GM18868 (cell line): ENCODE measurements around the gene EDN3.

Source experiments
- ATAC-seq: cut with Tn5 transposase; IDR thresholded peaks from one replicate; pipeline ENCODE4 v1.9.1; 2021; ENCODE audit warnings: mild to moderate bottlenecking, moderate library complexity; ENCODE audit not compliant: unreplicated experiment

The EDN3 gene

GRCh38 chr20:59307270-59307669, 6.9 kb downstream of the EDN3 start:
- ATAC-seq, result no peak

DNA sequence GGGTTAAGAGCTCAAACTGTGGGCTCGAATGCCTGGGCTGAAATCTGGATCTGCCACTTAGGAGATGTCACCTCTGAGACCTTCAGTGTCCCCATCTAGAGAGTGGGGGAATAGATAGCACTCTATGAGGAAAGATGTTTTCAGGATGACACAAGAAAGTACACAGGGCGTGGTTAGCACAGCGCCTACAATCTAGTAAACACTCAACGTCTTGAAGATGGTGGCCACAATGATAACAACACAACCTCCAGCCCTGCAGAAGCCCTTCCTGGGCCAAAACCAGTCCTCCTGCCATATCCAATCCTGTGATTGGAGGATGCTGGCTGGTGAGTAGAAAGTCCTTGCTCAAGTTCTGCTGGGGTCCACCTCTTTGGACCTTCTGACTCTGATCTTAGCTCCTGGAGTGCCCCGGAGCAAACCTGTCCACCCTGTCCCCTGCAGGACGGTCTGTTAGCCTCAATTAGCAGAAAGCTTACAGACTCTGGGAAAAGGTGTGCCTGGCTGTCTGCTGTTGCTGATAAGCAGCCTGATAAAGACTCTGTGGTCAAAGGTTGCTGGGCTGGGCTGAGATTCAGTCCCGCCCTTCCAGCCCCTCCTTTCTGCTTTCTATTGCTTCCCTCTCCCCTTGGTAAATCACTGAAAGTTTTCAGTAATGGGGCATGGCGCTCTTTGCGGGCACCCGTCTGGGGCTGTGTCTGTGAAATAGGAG, 8.2 kb downstream of the EDN3 start:
- no peak for ATAC-seq

GRCh38 chr20:59309218-59309617, 8.8 kb downstream of the EDN3 start:
- ATAC-seq, result no peak

DNA sequence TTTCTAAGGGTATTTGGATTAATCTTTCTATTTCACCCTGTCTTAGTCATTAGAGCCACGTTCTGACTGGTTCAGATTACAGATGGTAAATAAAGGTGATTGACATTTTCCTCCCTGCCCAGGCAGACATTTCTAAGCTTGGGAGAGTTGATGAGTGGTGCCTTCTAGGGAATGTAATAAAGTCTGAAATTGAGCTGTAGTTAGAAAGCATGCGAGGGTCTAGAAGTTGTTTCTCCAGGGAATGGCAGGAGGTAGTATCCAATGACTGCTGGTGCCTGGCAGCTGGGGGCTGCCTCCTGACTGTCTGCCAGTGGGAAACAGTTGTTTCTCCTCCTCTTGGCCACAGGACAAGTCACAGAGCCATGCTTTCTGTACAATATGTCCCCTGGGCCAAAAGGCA, 14.6 kb downstream of the EDN3 start:
- no peak for ATAC-seq

GRCh38 chr20:59316911-59317731, 16.7 kb downstream of the EDN3 start:
- ATAC-seq, result no peak

DNA sequence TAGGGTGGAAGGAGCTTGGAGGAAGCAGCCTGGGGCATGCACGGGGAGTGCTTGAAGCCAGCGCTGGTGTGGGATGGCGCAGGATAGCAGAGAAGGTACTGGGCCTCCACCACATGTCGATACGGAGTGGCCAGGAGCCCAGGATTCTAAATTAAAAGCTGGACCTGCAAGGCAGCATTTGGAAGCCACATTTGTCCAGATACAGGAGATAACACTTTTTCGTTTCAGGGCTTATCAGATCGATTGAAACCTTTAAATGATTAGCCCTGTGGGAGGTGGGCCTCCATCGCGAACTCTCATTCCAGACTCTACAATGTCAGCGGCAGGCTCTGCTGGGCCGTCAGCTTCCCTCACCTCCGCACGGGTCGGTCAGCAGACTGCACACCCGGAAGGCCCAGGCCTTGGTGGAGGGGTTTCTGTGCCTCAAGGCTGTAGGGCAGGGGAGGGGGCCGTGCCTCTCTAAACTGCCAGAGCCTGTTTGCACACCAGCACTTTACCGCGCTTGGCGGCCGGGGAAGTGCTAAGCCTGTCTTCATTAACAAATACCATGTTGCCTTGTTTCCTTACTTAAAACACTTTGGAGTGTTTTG, 17.9 kb downstream of the EDN3 start:
- no peak for ATAC-seq

- ATAC-seq, result no peak
These were observed 18.4 kb downstream of the EDN3 start for GRCh38 chr20:59318803-59319202.

GRCh38 chr20:59320426-59320825, 20.0 kb downstream of the EDN3 start:
- no peak for ATAC-seq

- ATAC-seq, result no peak
These were observed 20.6 kb downstream of the EDN3 start for GRCh38 chr20:59320854-59321647.

- ATAC-seq, result no peak
These were observed 21.7 kb downstream of the EDN3 start for GRCh38 chr20:59322081-59322480.

DNA sequence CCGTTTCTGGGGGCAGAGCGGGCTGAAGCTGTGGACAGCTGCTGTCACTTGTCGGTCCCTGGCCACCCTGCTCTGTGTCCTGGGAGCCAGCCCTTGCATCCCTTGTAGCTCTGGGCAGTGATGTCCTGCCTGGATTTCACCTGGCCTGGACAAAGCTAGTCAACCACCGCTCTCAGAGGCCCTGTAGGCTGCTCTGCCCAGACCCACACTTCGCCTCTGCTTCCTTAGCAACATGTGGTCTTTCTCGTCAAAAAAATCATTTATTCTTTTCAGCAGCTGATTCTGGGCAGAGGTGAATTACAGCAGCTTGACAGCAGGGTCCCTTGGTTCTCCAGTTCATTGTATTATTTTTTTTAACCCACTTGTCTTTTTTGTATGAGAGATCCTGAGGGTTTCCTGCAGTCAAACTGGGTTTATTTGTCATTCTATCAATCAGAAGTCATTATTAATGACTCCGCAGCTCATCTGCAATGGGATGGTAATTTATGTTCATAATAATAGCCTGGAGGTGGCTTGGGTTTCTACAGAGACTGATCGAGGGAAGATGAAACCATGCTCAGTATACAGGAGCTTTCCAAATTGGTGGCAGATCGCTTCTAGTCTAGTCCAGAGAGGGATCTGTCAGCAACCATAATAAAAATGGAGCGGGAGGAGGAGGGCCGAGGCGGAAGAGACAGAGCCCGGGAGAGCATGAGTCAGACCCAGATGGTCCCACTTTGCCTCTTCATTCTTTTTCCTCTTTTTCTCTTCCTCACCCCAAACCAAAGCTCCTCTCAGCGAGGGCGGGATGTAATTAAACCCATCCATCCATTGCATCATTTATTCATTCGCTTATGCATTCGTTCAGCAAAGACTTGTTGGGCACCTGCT, 22.4 kb downstream of the EDN3 start:
- no peak for ATAC-seq

DNA sequence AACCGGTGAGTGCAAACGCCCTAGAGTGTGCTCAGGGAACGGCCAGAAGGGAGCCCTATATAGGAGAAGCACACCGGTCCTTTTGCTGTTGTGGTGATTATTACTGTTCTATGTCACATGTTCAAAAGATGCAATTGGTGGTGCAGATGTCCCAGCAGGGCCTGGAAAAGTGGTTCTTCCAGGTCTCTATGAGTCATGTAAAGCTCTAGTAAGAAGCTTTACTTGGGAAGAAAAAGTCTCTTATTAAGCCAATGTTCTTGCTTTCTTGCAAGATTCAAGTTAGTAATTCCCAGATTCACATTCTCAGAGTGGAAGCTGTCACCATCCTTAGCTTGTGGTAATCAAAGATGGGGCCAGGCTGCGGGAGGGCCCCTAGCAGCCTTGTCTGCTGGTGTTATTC, 23.3 kb downstream of the EDN3 start:
- ATAC-seq, result no peak

DNA sequence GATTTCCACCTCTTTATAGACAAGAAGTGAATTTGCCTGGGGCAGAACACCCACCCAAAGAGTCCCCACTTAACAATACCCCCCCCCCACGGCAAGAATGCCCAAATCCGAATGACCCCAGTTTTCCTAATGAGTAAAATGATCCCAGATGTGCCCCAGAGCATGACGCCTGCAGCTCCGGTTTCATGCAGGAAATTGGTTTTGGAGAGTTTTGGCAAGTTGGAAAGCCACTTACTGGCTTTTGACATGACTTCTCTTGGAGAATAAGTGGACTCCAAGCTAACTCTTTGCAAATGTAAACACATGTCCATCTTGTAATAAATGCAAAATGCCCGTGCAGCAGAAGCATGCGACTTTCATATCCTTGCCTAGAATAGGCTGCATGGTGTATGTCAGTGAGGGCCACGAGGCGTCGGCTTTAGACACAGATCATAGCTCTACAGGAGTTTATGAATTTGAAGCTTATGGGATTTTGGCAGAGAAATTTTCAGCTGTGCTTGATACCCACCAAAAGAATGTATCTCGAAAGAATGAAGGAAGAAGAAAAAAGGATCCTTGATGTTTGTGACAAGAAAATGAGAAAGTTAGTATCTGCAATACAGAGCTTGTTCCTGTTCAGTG, 24.2 kb downstream of the EDN3 start:
- ATAC-seq, result no peak

GRCh38 chr20:59325142-59325523, 24.7 kb downstream of the EDN3 start:
- no peak for ATAC-seq

DNA sequence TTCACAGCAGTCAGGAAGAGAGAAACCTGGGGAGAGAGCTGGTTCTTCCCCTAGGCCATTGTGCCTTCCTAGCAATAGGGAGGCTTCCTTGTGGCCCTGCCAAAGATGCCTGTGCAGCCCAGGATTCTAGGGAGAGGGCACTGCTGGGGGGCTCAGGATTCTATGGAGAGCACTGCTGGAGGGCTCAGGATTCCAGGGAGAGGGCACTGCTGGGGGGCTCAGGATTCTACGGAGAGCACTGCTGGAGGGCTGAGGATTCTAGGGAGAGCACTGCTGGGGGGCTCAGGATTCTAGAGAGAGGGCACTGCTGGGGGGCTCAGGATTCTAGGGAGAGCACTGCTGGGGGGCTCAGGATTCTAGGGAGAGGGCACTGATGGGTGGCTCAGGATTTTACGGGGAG, 25.8 kb downstream of the EDN3 start:
- ATAC-seq, result no peak

- no peak for ATAC-seq
These were observed 27.7 kb downstream of the EDN3 start for GRCh38 chr20:59328071-59328470.

- ATAC-seq, result no peak
These were observed 31.4 kb downstream of the EDN3 start for GRCh38 chr20:59331721-59332329.

DNA sequence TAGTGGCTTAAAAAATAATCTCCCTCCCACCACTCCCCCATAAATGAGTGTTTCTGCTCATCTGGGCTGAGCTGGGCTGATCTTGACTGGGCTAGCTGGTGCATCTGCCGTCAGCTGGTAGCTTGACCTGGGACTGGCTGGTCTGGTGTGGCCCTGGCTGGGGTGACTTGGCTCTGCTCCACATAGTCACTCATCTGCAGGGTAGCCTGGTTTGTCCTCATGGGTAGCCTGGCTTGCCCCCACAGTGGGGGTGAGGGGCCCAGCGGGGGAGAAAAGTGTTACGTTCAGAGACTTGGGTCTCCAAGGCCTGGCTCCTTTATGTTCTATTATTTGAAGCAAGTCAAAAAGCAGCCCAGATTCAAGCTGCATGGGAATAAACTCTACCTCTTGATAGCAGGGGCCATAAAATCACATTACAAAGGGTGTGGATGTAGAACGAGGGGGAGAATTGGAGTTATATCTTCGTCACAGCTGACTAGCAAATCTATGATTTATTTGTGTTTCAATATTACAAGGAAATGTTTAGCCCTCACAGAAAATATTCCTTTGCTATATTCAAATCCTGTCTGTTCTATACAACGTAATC, 32.9 kb downstream of the EDN3 start:
- no peak for ATAC-seq

DNA sequence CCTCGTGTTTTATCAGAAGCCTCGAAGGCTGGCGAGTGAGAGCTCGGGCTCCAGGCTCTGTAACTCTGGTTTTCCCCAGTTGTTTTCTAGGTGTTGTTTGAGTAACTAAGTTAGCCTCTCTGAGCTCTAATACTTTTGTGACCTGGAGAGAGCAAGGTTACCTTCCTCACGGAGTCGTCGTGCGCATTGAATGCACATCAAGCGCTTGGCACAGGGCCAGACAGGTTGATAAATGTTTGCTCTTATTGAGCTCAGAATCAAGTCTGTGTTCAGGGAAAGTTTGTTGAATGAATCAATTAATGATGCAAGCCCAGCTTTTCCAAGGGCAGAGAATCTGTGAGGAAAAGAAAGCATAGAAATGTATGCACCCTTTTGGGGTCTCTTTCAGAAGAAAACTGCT, 33.5 kb downstream of the EDN3 start:
- ATAC-seq, result no peak
